Progenitor cell of endocrine pancreas (in vitro differentiated cells): ENCODE results near the gene ATXN7L1. TPM values are rescaled to one million over a fixed set of nuclear protein-coding genes. Genes with fewer than 3 reads are reported as not detected.

Experiments
- DNase-seq: peaks from one replicate; pipeline ENCODE4 v3.0.0; 2021; ENCODE audit warnings: low spot score; ENCODE audit not compliant: unreplicated experiment
- H3K27ac Mint-ChIP-seq: 2 replicates; pipeline ENCODE4 v1.8.0; 2021; ENCODE audit warnings: mild to moderate bottlenecking, moderate library complexity, mixed read lengths
- H3K27me3 Mint-ChIP-seq: 2 replicates; pipeline ENCODE4 v1.8.0; 2021; ENCODE audit warnings: mixed read lengths
- H3K36me3 Mint-ChIP-seq: 2 replicates; pipeline ENCODE4 v1.8.0; 2022; ENCODE audit warnings: mixed read lengths; ENCODE audit not compliant: insufficient read depth
- H3K4me1 Mint-ChIP-seq: 2 replicates; pipeline ENCODE4 v1.8.0; 2021; ENCODE audit warnings: low read depth, mixed read lengths
- H3K4me3 Mint-ChIP-seq: 2 replicates; pipeline ENCODE4 v1.8.0; 2021; ENCODE audit warnings: low read depth, mild to moderate bottlenecking, moderate library complexity, mixed read lengths
- H3K9me3 Mint-ChIP-seq: 2 replicates; pipeline ENCODE4 v1.8.0; 2021; ENCODE audit warnings: low read depth, mixed read lengths
- total RNA-seq: library from RNA; stranded (reverse); gene quantifications from 2 replicates; pipeline ENCODE4 v1.2.1, GENCODE V29; 2021
- TF ChIP-seq, protein P1 (sequence below): fragments of 200-600 bp; sonication (generic); IDR thresholded peaks from one replicate; pipeline ENCODE4 v1.5.0; 2021; ENCODE audit warnings: antibody characterized with exemption, mild to moderate bottlenecking; ENCODE audit not compliant: unreplicated experiment

The ATXN7L1 gene
- total RNA-seq, 1 donor from 2014 or later: 18.3 TPM

DNA sequence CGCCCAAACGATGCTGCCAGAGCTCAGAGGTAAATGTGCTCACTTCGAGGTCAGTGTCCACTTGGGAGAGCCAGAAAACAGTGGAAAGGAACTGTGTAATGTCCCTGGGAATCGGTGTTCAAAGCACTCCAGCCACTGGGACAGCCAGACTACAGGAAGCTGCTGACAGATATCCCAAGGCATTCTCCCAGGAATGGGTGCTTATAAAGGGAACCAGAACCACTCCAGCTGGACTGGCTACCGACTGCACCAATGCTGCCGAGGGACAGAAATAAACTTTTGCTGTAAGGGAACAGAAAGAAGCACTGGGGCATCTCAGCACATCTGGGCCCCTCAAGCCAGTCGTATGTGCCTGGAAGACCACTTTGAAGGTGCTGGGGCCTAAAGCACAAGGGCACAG, 76.7 kb downstream of the ATXN7L1 start:
- H3K4me3 Mint-ChIP-seq: no peak overlapping the region
- H3K36me3 Mint-ChIP-seq: peaks cover 2% of the 10 kb centered on the region
- H3K27me3 Mint-ChIP-seq: peaks cover 76% of the 10 kb centered on the region
- no peaks in the 10 kb centered on the region for H3K9me3 Mint-ChIP-seq
- H3K27ac Mint-ChIP-seq: no peak overlapping the region
- H3K4me1 Mint-ChIP-seq: peaks cover 37% of the 10 kb centered on the region
- TF ChIP-seq, protein P1, sequence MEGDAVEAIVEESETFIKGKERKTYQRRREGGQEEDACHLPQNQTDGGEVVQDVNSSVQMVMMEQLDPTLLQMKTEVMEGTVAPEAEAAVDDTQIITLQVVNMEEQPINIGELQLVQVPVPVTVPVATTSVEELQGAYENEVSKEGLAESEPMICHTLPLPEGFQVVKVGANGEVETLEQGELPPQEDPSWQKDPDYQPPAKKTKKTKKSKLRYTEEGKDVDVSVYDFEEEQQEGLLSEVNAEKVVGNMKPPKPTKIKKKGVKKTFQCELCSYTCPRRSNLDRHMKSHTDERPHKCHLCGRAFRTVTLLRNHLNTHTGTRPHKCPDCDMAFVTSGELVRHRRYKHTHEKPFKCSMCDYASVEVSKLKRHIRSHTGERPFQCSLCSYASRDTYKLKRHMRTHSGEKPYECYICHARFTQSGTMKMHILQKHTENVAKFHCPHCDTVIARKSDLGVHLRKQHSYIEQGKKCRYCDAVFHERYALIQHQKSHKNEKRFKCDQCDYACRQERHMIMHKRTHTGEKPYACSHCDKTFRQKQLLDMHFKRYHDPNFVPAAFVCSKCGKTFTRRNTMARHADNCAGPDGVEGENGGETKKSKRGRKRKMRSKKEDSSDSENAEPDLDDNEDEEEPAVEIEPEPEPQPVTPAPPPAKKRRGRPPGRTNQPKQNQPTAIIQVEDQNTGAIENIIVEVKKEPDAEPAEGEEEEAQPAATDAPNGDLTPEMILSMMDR: no peak
- no peak for DNase-seq

DNA sequence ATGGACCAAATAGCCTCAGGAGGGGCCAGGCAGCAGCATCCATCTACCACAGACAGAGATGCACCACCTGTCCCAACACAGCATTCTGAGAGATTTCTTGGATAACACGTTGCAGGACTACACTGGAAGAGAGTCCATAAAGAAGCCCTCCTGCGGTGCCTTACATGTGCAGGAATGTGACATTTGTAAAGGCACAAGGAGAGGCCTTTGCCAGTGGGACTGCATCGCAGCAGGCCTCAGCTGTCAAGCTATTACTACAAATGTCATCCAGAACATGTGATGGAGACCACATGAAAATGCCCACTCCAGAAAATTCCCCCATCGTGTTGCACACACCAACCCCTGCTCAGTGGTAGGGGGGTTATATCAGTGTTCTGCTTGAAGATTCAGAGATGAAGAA, 77.4 kb downstream of the ATXN7L1 start:
- Mint-ChIP-seq H3K27me3 (peaks cover 77% of the 10 kb centered on the region), H3K27ac (no peak overlapping the region), H3K4me1 (peaks cover 30% of the 10 kb centered on the region), H3K9me3 (no peaks in the 10 kb centered on the region), H3K36me3 (peaks cover 2% of the 10 kb centered on the region), H3K4me3 (no peak overlapping the region)
- no peak for DNase-seq
- TF ChIP-seq, protein P1: no peak

DNA sequence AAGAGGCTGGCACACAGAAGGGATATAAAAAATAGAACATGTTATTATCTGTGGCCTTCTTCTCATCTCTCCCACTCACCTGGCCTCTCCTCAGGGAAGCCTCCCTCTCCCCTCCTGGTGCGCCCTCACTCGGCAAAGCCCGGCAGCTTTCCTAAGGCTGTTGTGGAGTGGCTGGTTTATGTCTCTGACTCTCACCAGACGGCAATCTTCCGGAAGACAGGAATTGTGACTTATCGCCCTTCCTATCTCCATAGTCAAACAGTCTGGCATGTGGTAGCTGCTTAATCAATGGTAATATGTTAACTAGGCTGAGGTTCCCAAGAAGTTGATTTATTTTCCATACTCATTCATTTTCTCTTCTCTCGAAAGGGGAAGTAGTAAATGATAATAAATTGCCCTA, 78.7 kb downstream of the ATXN7L1 start:
- Mint-ChIP-seq H3K4me3 (peak overlapping the region; percentile 28), H3K9me3 (peaks cover 4% of the 10 kb centered on the region), H3K36me3 (peaks cover 5% of the 10 kb centered on the region), H3K4me1 (peaks cover 21% of the 10 kb centered on the region), H3K27ac (no peak overlapping the region), H3K27me3 (peaks cover 87% of the 10 kb centered on the region)
- no peak for DNase-seq
- TF ChIP-seq, protein P1: peak; percentile 39

- Mint-ChIP-seq H3K27me3 (peaks cover 85% of the 10 kb centered on the region), H3K36me3 (peaks cover 7% of the 10 kb centered on the region), H3K4me1 (peaks cover 16% of the 10 kb centered on the region), H3K27ac (no peak overlapping the region), H3K4me3 (no peak overlapping the region), H3K9me3 (peaks cover 6% of the 10 kb centered on the region)
- no peak for DNase-seq
- TF ChIP-seq, protein P1: no peak
These were observed 80.0 kb downstream of the ATXN7L1 start for GRCh38 chr7:105796365-105796764.

DNA sequence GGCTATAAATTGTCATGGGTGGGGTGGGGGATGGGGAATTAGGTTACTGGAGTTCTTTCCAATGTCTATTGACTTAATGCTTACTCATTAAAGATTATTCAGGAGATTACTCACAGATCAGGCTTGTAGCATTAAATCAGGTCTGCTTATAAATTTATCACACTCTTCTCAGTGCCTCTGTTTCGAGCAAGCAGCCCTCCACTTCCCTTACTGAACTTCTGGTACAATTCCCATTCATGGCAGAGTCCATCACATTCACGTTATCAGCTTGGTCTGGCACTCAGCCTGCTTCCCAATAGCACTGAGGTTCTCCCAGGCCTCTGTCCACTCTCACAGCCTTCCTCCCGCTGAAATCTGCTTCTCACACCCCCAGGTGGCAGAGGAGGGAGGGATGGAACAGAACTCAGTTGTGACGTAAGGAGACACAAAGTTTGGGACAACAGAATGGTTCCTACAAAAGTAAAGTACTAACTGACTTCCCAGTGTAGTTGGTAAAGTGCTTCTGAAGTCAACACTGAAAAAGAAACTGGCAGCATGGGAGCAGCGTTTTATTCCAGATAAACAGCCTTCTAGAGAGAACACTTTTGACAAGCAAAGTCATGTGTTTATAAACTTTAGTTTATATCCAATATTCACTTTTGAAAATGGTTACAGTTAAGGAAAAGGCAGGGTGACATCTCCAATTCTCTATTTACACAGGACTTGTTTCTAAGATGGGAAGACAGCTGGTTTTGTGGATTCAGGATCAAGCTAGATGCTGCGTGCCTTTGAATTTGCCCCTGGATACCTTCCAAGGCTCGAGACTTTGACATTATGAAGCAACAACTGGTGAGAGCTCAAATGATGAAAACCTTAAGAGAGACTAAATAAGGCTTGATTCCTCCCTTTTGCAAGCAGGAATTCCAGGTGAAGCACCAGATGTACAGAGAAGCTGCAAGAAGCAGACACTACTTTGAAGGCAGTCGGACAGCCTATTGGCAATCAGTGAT, 81.4 kb downstream of the ATXN7L1 start:
- no peak overlapping the region for H3K27ac Mint-ChIP-seq
- H3K9me3 Mint-ChIP-seq: peaks cover 6% of the 10 kb centered on the region
- DNase-seq: no peak
- H3K4me3 Mint-ChIP-seq: no peak overlapping the region
- TF ChIP-seq, protein P1: no peak
- peaks cover 16% of the 10 kb centered on the region for H3K4me1 Mint-ChIP-seq
- H3K27me3 Mint-ChIP-seq: peaks cover 78% of the 10 kb centered on the region
- H3K36me3 Mint-ChIP-seq: peaks cover 7% of the 10 kb centered on the region
